ENCODE data around the gene MEST.
"Not testable (repeated sequence)": the region's sequence is repeated elsewhere in the genome, so short reads cannot be mapped to it uniquely, and the experiment has no call there.

Gene MEST

DNA sequence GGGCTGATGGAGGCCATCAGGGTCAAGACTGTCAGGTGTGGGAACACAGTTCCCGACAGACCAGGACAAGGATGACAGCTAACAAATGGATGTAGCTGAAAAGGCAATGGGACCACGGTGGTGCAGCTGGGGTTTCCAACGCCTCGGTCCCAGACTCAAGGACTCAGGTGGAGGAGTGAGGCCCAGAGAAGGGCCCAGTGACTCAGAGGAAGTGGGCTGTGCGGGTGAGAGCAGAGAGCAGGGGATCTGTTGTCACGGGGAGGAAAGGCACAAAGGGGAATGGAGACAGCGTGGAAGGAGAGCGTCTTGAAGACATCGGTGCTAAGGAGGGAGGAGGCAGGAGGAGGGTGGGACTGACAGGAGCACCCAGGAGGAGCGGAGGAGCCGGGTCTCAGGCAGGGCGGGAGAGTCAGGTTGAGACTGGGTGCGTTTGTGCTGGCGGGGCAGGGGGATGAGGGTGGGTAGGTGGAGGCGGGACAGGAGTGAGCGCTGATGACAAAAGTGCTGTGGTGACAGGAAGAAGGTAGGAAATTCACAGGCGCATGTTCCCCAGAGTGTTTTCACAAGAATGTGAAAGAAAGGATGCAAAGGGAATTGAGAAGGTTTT lies 31.7 kb downstream of the MEST start:
- DNase-seq (ENCODE audit: low spot score), result not testable (repeated sequence)

DNA sequence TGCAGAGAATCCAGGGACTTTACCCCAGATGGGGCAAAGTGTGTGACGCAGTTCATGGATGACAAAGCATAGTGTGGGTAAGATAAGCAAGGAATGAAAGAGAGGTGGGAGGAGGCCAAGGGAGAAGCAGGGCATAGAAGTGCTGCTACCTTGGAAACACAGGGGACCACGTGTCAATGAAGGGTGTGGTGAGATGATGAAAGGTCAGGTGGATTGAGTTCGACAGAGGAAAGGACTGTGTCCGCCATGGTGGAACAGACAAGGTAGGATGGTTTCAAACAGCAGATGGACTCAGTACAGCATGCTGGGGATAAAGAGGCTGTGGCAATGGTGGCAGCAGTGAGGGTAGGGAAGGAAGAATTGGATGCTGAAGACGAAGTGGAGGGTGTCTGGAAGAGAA lies 32.7 kb downstream of the MEST start:
- DNase-seq (ENCODE audit: low spot score), result no peak

DNA sequence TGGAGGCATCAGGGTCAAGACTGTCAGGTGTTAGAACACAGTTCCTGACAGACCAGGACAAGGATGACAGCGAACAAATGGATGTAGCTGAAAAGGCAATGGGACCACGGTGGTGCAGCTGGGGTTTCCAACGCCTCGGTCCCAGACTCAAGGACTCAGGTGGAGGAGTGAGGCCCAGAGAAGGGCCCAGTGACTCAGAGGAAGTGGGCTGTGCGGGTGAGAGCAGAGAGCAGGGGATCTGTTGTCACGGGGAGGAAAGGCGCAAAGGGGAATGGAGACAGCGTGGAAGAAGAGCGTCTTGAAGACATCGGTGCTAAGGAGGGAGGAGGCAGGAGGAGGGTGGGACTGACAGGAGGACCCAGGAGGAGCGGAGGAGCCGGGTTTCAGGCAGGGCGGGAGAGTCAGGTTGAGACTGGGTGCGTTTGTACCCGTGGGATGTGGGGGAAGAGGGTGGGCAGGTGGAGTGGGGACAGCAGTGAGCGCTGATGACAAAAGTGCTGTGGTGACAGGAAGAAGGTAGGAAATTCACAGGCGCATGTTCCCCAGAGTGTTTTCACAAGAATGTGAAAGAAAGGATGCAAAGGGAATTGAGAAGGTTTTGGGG lies 36.0 kb downstream of the MEST start:
- DNase-seq (ENCODE audit: low spot score), result not testable (repeated sequence)

DNA sequence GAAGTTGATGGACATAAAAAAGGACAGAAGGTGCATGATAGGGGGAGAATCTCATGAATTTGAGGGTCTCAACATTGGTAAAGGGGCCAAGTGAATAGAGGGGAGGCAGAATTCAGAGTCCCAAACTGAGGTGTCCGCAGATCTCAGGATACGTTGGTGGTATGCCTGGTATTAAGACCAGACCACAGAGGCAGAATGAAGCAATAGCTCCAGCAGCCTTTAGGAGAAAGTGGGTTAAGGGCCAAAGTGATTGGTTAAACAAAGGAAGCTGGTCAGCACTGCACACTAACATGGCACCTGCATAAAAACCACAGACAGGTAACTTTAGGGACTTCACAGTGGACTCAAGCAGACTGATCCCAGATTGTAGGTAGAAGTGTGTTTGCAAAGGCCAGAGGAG lies 37.5 kb downstream of the MEST start:
- DNase-seq (ENCODE audit: low spot score), result no peak

DNA sequence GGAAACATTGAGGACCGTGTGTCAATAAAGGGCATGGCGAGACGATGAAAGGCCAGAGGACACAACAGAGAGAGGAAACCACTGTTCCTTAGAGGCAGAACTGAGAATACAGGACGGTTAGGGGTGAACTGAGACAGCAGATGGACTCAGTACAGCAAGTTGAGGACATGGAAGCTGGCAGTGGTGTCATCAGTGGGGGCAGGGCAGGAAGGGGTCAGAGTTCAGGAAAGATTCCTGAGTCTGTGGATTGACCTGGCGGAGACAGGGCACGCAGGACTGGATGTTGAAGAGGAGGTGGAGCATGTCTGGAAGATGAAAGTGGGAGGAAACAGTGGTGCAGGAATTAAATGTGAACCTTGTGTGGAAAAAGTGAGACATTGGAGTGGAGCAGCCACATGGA lies 46.0 kb downstream of the MEST start:
- DNase-seq (ENCODE audit: low spot score), result not testable (repeated sequence)

DNA sequence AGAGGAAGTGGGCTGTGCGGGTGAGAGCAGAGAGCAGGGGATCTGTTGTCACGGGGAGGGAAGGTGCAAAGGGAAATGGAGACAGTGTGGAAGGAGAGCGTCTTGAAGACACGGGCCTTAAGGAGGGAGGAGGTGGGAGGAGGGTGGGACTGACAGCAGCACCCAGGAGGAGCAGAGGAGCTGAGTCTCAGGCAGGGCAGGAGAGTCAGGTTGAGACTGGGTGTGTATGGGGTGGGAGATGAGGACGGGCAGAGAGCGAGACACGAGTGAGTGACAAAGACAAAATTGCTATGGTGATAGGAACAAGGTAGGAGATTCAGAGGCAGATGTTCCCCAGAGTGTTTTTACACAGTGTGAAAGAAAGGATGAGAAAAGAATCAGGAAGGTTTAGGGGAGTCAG lies 49.4 kb downstream of the MEST start:
- not testable (repeated sequence) for DNase-seq (ENCODE audit: low spot score)

DNA sequence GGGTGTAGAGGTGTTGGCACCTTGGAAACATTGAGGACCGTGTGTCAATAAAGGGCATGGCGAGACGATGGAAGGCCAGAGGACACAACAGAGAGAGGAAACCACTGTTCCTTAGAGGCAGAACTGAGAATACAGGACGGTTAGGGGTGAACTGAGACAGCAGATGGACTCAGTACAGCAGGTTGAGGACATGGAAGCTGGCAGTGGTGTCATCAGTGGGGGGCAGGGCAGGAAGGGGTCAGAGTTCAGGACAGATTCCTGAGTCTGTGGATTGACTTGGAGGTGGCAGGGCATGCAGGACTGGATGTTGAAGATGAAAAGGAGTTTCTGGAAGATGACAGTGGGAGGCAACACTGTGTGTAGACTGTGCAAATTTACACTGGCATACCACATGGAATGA lies 50.4 kb downstream of the MEST start:
- not testable (repeated sequence) for DNase-seq (ENCODE audit: low spot score)

DNA sequence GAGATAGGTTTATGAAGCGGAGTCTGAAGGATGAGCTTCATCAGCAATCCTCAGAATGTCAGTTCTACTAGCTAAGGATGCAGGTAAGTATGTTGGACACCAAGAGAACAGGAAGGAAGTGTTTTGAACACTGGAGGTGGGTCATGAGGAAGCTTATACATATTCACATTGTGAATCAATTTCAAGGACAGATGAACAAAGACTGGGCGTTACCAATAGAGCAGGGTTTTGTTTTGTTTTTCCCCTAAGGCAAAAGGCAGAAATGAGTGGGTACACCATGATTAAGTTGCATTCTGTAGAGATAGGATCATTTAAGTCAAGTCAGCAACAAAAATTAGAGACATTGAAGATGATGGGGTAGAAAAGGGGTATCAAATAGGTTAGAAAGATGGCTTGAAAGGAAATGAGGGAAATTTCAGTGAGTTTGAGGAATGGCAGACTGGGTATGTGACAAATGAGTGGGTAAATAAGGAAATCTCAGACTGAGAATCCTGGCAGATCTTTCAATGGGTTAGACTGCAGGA lies 51.7 kb downstream of the MEST start:
- no peak for DNase-seq (ENCODE audit: low spot score)

DNA sequence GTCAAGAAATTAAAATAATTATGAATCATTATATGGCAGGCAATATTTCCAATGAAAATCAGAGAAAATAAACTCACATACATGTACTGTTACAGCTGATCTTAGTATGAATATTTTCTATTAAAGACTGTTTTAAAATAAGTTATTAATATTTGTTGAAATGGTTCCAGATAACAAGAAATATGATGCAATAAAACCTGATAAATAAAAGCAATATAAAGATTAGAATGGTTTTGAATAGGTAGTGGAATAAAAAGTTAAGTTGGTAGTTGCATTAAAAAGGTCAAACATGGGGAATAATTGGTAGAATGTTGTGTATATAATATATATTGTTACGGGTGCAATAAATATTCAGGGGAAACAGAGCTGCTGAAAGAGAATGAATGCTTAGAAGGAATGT lies 52.5 kb downstream of the MEST start:
- DNase-seq (ENCODE audit: low spot score), result no peak

DNA sequence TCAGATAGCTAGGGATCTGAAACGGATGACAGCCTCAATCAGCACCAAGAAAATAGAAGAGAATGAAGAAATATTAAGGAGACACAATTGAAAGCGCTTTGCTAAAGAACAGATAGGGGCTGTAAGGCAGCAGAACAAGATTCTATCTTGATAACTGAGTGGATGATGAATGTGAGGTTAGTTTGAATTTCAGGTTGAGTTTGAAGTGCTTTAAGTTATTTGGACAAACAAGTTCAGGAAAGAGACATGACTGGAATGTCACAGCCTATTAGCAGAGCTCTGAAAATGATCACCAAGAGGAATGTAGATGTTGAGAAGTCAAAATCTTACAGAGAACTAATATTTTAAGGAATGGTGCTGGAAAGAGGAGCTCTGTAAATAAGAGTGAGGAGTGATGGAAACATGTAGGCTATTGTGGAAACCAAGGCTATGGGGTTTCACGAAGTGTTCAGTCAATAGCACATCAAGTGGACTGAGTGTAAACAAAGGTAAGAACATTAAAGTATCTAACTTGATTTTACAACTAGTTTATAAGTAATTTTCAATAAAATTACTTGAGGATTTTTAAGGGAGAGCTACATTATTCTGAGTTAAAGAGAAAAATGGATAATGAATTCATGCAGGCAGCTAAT lies 61.6 kb downstream of the MEST start:
- DNase-seq (ENCODE audit: low spot score), result no peak

DNA sequence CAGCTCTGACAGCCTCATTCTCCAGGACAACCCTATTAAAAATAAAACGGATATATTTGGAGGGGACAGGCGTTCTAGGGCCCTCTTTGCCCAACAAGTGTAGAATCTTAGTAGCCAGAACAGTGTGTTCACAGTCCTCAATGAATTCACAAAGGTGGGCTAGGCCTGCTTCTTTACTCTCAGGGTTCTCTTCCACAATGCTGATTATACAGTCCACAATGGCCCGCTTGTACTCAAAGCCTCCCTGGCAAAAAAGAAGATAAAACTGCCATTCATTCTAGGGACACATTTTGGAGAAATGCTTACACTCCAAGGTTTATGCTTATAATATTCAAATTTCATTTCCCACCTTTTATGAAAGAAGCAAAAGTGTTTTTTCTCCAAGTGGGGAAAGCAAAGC lies 62.6 kb downstream of the MEST start:
- peak; percentile 91 for DNase-seq (ENCODE audit: low spot score)

Data from COLO829 (cell line).